Astrocyte (in vitro differentiated cells and primary cell): ENCODE measurements around the gene GRID2IP. TPM values are rescaled to one million over a fixed set of nuclear protein-coding genes. Genes with fewer than 3 reads are reported as not detected.

ENCODE experiments used
- DNase-seq: peaks from one replicate; pipeline ENCODE4 v3.0.0-alpha.2; 2010; ENCODE audit warnings: low read depth
- FAIRE-seq: peaks from 2 replicates; lab custom pipeline; 2011; peaks lifted over from hg19 to GRCh38; lab: Jason Lieb, UNC
- H2AFZ ChIP-seq: 2 replicates; pipeline ENCODE4 v1.6.0; 2012; ENCODE audit warnings: low read depth, low read length, inconsistent platforms
- H3K27ac ChIP-seq: 2 replicates; pipeline ENCODE4 v1.5.1; 2011; ENCODE audit warnings: low read depth, low read length, inconsistent platforms
- H3K27me3 ChIP-seq: 2 replicates; pipeline ENCODE4 v1.6.0; 2011; ENCODE audit warnings: low read length, inconsistent platforms; ENCODE audit not compliant: insufficient read depth
- H3K36me3 ChIP-seq: 2 replicates; pipeline ENCODE4 v1.5.1; 2011; ENCODE audit warnings: low read length, inconsistent platforms; ENCODE audit not compliant: insufficient read depth
- H3K4me1 ChIP-seq: 2 replicates; pipeline ENCODE4 v1.5.1; 2011; ENCODE audit warnings: low read length, inconsistent platforms; ENCODE audit not compliant: insufficient read depth
- H3K4me2 ChIP-seq: 2 replicates; pipeline ENCODE4 v1.6.0; 2012; ENCODE audit warnings: low read length, inconsistent platforms
- H3K4me3 ChIP-seq: 2 replicates; pipeline ENCODE4 v1.5.1; 2011; ENCODE audit warnings: low read depth, mild to moderate bottlenecking, low read length, inconsistent platforms; ENCODE audit not compliant: insufficient read depth
- H3K79me2 ChIP-seq: 2 replicates; pipeline ENCODE4 v1.6.0; 2012; ENCODE audit warnings: mild to moderate bottlenecking, low read length, inconsistent platforms; ENCODE audit not compliant: insufficient read depth
- H3K9ac ChIP-seq: 2 replicates; pipeline ENCODE4 v1.6.0; 2012; ENCODE audit warnings: mild to moderate bottlenecking, low read length, inconsistent platforms
- H3K9me3 ChIP-seq: 2 replicates; pipeline ENCODE4 v1.5.1; 2012; ENCODE audit warnings: low read depth, mild to moderate bottlenecking, low read length, inconsistent platforms; ENCODE audit not compliant: insufficient read depth
- H4K20me1 ChIP-seq: 2 replicates; pipeline ENCODE4 v1.6.0; 2012; ENCODE audit warnings: low read length, inconsistent platforms; ENCODE audit not compliant: insufficient read depth
- H3K27ac Mint-ChIP-seq: one replicate; pipeline ENCODE4 v1.8.0; 2021; ENCODE audit warnings: mild to moderate bottlenecking, mixed read lengths; ENCODE audit not compliant: unreplicated experiment
- H3K27me3 Mint-ChIP-seq: one replicate; pipeline ENCODE4 v1.8.0; 2021; ENCODE audit warnings: low read depth, mixed read lengths; ENCODE audit not compliant: unreplicated experiment
- H3K36me3 Mint-ChIP-seq: one replicate; pipeline ENCODE4 v1.8.0; 2021; ENCODE audit warnings: low read depth, mixed read lengths; ENCODE audit not compliant: unreplicated experiment
- H3K4me1 Mint-ChIP-seq: one replicate; pipeline ENCODE4 v1.8.0; 2021; ENCODE audit warnings: low read depth, mixed read lengths; ENCODE audit not compliant: unreplicated experiment
- H3K4me3 Mint-ChIP-seq: one replicate; pipeline ENCODE4 v1.8.0; 2021; ENCODE audit warnings: mild to moderate bottlenecking, moderate library complexity, mixed read lengths; ENCODE audit not compliant: unreplicated experiment
- H3K9me3 Mint-ChIP-seq: one replicate; pipeline ENCODE4 v1.8.0; 2021; ENCODE audit warnings: mild to moderate bottlenecking, mixed read lengths; ENCODE audit not compliant: unreplicated experiment
- EZH2 ChIP-seq: IDR thresholded peaks from 2 replicates; pipeline ENCODE4 v1.6.1; 2012; ENCODE audit warnings: mild to moderate bottlenecking, low read length, inconsistent platforms; ENCODE audit not compliant: insufficient read depth
- total RNA-seq: library from RNA; stranded (reverse); gene quantifications from 2 replicates; pipeline ENCODE4 v1.2.1, GENCODE V29; 2021
- TF ChIP-seq, protein P1 (sequence below): IDR thresholded peaks from 2 replicates; pipeline ENCODE4 v1.5.1; 2011; ENCODE audit warnings: low read depth, mild to moderate bottlenecking, inconsistent platforms, low read length, moderate library complexity; ENCODE audit not compliant: insufficient read depth

Gene GRID2IP
- total RNA-seq, 1 donor from 2014 or later = 0.09 TPM

DNA sequence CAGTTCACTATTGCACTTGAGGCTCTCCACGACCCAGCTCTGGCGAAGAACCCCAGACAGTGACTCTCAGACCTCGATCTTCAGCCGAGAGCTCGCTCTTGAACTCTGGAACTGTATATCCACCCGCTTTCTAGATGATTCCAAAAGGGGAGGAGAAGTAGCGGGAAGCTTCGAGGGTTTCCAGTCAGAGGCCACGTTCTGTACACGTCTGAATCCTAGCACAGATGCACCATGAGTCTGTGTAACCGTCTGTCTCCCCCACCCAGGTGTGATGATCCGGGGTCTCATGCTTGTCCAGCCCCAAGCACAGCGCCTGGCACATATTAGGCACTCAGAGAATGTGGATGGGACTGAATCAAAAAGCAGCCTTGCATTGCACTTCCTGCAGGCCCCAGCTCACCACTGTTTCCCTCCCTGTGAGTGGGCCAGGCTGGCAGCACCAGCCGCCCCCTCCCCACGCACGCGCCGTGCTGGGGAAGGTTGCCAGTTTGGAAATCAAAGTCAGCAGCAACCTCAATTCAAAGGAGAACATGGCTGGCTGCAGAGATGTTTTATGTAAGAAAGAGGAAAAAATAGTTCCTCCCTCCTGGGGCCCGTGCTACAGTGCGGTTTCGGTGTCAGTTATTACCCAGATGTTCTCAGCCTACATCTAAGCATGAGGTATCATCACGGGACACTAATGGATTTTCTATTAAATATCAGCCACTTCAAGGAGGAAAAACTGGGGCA, 5.7 kb downstream of the GRID2IP start:
- Histone ChIP-seq H3K27ac (no peak overlapping the region), H4K20me1 (no peaks in the 10 kb centered on the region), H3K79me2 (no peaks in the 10 kb centered on the region), H3K36me3 (no peaks in the 10 kb centered on the region), H3K4me1 (no peaks in the 10 kb centered on the region), H3K9ac (no peak overlapping the region), H3K4me3 (no peak overlapping the region), H3K27me3 (peaks cover 7% of the 10 kb centered on the region), H3K9me3 (no peaks in the 10 kb centered on the region), H3K4me2 (no peak overlapping the region), H2AFZ (no peak overlapping the region)
- peaks cover 22% of the 10 kb centered on the region for H3K27me3 Mint-ChIP-seq
- DNase-seq = no peak
- H3K4me3 Mint-ChIP-seq = no peak overlapping the region
- TF ChIP-seq, protein P1, sequence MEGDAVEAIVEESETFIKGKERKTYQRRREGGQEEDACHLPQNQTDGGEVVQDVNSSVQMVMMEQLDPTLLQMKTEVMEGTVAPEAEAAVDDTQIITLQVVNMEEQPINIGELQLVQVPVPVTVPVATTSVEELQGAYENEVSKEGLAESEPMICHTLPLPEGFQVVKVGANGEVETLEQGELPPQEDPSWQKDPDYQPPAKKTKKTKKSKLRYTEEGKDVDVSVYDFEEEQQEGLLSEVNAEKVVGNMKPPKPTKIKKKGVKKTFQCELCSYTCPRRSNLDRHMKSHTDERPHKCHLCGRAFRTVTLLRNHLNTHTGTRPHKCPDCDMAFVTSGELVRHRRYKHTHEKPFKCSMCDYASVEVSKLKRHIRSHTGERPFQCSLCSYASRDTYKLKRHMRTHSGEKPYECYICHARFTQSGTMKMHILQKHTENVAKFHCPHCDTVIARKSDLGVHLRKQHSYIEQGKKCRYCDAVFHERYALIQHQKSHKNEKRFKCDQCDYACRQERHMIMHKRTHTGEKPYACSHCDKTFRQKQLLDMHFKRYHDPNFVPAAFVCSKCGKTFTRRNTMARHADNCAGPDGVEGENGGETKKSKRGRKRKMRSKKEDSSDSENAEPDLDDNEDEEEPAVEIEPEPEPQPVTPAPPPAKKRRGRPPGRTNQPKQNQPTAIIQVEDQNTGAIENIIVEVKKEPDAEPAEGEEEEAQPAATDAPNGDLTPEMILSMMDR = no peak
- no peak for TF ChIP-seq EZH2
- H3K36me3 Mint-ChIP-seq = peaks cover 1% of the 10 kb centered on the region
- H3K9me3 Mint-ChIP-seq = peaks cover 3% of the 10 kb centered on the region
- no peaks in the 10 kb centered on the region for H3K4me1 Mint-ChIP-seq
- no peak overlapping the region for H3K27ac Mint-ChIP-seq
- no peak for FAIRE-seq

DNA sequence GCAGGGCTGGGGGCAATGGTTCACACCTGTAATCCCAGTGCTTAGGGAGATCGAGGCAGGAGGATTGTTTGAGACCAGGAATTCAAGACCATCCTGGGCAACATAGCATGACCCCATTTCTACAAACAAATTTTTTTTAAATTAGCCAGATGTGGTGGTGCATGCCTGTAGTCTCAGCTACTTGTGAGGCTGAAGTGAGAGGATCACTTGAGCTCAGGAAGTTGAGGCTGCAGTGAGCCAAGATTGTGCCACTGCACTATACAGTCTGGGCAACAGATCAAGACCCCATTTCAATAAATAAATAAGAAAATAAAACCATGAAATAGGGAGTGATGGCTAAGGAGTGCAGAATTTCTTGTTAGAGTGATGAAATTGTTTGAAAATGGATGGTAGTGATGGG, 8.9 kb downstream of the GRID2IP start:
- Histone ChIP-seq H3K4me1 (no peaks in the 10 kb centered on the region), H3K4me2 (no peak overlapping the region), H3K27ac (no peak overlapping the region), H3K4me3 (no peak overlapping the region), H3K27me3 (peaks cover 7% of the 10 kb centered on the region), H3K9me3 (no peaks in the 10 kb centered on the region), H4K20me1 (no peaks in the 10 kb centered on the region), H2AFZ (no peak overlapping the region), H3K79me2 (no peaks in the 10 kb centered on the region), H3K36me3 (no peaks in the 10 kb centered on the region), H3K9ac (no peak overlapping the region)
- H3K36me3 Mint-ChIP-seq = peaks cover 1% of the 10 kb centered on the region
- no peak overlapping the region for H3K4me3 Mint-ChIP-seq
- TF ChIP-seq EZH2 = no peak
- TF ChIP-seq, protein P1 = no peak
- DNase-seq (no peak), FAIRE-seq (no peak)
- no peaks in the 10 kb centered on the region for H3K4me1 Mint-ChIP-seq
- H3K27me3 Mint-ChIP-seq = peaks cover 29% of the 10 kb centered on the region
- H3K9me3 Mint-ChIP-seq = peaks cover under 1% of the 10 kb centered on the region
- no peak overlapping the region for H3K27ac Mint-ChIP-seq
